Activated CD4-positive, alpha-beta T cell treated with anti-CD3 and anti-CD28 coated beads, Interleukin-10, Interleukin-2, amounts not matched to agents 100 ng/mL and 50 ng/mL, durations not matched to agents 16 hours and 8 hours (primary cell): ENCODE results near the gene KRTAP1-1.
"Not testable (repeated sequence)": the region's sequence is repeated elsewhere in the genome, so short reads cannot be mapped to it uniquely, and the experiment has no call there.

Experiments used
- DNase-seq: peaks from one replicate; pipeline ENCODE4 v3.0.0-alpha.2; 2020

KRTAP1-1 gene

DNA sequence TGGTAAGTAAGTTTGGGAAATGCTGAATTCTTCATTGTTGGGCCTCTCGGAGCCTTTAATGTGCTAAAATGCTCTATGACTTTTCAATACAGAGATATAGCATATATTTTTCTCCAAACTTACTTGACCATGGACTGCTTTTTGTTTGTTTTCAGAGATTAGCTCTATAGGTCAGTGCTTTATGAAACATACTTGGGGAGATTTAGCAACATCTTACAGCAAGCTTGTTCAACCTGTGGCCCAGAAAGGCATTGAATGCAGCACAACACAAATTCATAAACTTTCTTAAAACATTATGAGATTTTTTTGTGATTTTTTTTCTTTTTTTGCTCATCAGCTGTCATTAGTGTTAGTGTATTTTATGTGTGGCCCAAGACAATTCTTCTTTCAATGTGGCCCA, 31.3 kb downstream of the KRTAP1-1 start:
- no peak for DNase-seq

DNA sequence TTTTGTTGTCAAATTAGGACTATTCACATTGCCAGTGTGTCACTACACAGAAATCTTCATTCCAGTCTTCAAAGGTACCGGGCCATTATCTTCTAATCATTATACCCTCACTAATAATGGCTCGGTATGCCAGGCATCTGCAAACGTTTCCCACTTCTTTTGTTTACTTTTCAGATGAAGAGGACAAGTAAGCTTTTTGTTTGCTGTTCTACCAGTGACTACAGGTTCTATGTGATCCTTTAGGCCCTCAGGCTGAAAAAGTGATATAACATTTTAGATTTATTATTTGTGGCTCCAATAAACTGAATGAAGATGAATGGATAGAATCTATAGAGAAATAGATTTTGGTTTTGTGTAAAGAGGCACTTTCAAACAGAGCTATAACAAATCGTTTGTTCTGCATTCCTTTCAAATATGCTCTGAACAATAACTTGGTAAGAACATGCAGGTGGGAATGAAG, 31.9 kb downstream of the KRTAP1-1 start:
- no peak for DNase-seq

DNA sequence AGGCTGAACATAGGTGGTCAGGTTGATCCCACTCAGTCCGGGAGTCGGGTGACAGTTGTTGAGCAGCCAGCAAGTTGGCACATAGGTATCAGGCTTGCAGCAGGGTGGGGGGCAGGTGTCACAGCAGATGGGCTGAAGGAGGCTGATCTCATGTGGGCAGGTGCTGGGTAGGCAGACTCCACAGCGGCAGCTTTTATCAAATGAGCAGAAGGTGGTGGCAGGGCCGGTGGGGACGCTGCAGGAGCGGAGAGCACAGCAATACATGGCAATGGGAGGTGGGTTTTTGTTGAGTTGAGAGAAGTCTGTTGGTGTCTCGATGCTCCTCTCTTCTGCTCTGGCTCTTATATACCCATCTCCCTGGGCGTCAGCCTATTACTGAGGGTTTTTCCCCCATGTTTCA, 32.4 kb downstream of the KRTAP1-1 start, which contains the start of gene KRTAP3-1:
Gene KRTAP3-1 (minus strand): TSS at position 318 of the 400 bp plus-strand sequence. CDS start 54 bp downstream, at position 264.
- DNase-seq: no peak

DNA sequence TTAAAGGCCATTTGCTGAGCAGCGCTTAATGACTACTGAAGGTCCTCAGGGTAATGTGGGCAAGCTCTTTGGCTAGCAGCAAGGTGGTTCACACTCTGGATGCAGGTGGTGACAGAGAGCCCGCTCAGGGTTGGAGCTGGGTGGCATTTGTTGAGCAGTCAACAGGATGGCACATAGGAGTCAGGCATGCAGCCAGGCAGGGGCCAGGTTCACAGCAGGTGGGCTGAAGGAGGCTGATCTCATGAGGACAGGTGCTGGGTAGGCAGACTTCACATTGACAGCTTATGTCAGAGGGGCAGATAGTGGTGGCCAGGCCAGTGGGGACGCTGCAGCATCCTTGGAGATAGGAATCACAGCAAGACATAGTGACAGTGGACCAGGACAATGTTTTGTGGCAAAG, 36.9 kb downstream of the KRTAP1-1 start:
- no peak for DNase-seq

DNA sequence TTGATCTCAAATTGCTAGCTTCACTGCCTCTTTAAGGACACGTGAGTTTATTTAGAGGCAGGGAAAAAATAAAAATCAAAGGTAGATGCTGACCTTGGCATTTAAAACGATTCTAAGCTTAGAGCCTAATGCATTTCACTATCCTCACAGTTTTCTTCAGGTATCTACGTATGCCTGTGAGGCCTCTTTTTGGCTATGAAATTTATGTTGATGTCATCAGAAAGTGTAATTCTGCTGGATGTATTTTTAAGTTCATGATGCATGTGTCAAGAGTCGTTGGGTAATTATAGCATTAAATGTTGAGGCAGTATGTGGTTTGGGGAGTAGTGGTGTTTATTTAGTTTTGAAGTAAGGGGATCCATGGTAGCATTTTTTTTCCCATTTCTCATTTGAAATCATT, 37.3 kb downstream of the KRTAP1-1 start:
- DNase-seq: no peak

DNA sequence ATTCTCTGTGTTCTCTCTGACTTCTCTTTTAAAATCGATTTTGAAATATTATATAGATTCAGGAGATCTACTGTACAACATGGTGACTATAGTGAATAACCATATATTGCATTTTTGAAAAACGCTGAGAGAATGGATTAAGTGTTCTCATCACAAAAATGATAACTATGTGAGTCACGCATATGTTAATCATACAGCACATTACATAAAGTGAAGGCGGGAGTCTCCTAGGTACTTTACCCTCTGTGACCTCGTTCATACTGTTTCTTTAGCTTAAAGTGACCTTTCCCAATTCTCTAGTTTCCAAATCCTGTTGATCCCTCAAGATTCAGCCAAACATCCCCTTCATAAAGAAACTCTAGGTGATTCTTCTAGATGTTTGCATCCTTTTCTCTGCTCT, 38.4 kb downstream of the KRTAP1-1 start:
- no peak for DNase-seq

DNA sequence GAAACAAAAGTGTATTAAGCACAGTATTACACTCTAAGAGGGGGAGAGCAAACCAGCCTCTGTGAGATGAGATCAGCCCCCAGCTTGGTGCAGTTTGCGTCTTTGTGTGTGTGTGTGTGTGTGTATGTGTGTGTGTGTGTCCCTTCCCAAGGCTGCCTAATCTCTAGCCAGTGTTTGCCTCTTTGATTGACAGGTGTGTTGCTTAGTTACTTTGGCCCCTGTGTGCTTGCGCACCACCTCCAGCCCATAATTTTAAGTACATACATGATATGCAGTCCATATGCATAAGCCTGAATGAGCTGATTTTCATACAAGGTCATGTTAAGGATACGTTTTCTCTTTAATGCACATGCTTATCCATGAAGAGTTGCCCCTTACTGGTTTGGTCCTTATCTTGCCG, 39.5 kb downstream of the KRTAP1-1 start:
- DNase-seq: no peak

DNA sequence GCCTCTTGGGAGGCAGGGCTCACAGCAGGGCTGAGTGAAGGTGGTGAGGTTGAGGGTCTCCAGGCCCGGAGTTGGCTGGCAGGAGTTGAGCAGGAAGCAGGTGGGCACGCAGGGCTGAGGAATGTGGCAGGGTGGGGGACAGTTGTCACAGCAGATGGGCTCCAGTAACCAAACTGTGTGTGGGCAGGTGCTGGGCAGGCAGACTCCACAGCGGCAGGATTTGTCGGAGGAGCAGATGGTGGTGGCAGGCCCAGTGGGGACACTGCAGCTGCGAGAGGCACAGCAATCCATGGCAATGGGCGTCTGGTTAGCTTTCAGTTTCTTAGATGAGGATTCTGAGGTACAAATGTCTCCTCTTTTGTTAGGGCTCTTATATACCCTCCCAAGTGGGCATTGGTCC, 41.7 kb downstream of the KRTAP1-1 start, which contains the start of gene KRTAP3-2:
Gene KRTAP3-2 (minus strand): TSS at position 344 of the 400 bp plus-strand sequence. CDS start 53 bp downstream, at position 291.
- not testable (repeated sequence) for DNase-seq

DNA sequence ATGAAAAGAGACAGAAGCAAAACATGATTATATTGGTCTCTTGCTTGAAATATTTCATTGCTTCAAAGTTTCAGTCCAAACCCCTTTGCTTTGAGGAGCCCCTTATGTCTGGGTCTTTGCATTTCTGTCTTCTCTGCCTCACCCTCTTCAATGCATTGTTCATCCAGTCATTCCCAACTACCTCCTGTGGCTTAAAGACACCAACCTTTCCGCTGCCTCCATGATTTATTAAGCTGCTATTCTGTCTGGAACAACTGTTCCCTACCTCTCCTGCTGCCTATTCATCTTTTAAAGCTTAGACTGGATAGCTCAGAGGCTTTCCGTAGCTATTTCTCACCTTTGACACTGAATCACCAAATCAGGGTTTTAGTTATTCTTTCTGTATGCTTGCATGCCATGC, 43.9 kb downstream of the KRTAP1-1 start:
- no peak for DNase-seq

DNA sequence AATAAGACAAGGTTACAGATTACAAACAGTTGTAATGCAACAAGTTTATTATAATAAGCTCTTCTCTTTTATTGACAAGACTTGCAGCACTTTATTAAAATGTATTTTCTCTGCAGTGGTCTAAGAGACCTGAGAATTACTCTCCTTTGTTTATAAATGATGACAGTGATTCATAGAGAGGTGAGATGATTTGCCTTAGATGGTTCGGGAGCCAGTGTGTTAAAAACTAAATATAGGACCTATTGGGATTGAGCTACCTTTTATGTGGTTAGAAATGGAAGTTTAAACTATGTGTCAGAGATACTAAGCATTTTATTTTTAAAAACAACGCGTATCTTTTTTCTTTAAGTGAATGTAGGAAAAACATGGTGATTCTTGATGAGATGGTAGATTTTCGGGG, 44.4 kb downstream of the KRTAP1-1 start:
- DNase-seq: no peak

DNA sequence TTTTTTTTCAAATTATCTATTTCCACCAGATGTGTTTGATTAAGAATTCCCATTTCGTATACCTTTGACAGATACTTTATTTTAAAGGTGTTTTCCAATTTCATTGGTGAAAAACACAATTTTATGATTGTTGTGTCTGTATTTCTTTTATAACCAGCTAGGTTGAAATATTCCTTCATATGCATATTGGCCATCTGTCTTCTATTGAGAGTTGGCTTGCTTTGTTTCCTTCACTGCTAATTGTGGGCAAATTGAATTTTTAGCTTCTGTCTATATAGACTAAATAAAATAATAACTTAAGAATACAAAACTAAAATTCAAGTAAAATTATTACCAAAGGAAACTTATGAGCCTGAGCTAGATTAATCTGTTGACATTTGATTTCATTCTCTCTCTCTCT, 46.1 kb downstream of the KRTAP1-1 start:
- DNase-seq: no peak

DNA sequence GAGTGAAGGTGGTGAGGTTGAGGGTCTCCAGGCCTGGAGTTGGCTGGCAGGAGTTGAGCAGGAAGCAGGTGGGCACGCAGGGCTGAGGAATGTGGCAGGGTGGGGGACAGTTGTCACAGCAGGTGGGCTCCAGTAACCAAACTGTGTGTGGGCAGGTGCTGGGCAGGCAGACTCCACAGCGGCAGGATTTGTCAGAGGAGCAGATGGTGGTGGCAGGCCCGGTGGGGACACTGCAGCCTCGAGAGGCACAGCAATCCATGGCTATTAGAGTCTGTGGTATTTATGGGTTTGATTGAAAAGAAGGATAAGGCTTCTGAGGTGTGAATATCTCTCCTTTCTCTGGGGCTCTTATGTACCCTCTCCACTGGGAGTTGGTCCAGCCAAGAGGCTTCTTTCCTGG, 47.4 kb downstream of the KRTAP1-1 start, which contains the start of gene KRTAP3-3:
Gene KRTAP3-3 (minus strand): TSS at position 326 of the 400 bp plus-strand sequence. CDS start 67 bp downstream, at position 259.
- no peak for DNase-seq

DNA sequence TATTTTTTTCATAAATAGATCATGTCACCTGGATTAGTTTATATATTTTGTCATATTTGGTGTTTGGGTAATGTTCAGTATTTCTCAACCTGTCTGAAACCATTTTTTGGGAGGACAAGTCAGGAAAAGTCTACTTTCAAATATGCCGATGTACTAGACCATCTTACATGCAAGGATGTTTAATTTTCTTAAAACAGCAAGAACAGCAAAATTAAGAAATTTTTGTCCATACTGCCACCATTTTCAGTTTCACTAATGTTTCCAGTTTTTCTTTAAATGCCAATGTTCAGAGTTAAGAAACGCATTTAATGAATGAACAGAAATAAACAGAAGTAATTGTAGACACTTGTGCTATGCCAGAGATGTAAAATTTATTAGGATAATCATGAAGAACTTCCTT, 48.2 kb downstream of the KRTAP1-1 start:
- no peak for DNase-seq

DNA sequence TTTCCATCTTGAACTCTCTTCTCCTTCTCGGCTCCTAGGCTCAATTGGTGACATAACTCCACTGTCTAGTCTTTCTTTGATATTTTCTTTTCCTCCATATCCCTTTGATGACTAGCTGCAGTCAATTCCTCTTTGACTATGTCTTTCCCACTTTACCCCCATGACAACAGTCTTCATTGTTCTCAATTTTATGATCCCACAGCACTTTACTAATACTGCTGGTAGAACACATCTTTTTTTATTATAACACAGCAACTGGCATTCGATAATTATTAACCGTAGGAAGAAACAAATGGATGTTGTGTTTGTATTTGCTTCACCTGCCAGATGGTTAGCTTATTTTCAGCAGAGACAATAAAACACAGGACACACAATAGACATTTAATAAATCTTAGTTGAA, 48.6 kb downstream of the KRTAP1-1 start:
- DNase-seq: no peak
